IPS-18a (cell line): ENCODE results near the gene CCDC51.
"Not testable (repeated sequence)": the region's sequence is repeated elsewhere in the genome, so short reads cannot be mapped to it uniquely, and the experiment has no call there.

ENCODE experiments used
- H3K27ac ChIP-seq: one replicate; pipeline ENCODE4 v1.5.1; 2013; ENCODE audit warnings: low read length
- H3K27me3 ChIP-seq: one replicate; pipeline ENCODE4 v1.6.1; 2013; ENCODE audit warnings: mild to moderate bottlenecking, low read length; ENCODE audit not compliant: control insufficient read depth, insufficient read depth
- H3K36me3 ChIP-seq: one replicate; pipeline ENCODE4 v1.6.1; 2013; ENCODE audit warnings: low read depth, low read length; ENCODE audit not compliant: control insufficient read depth
- H3K4me1 ChIP-seq: one replicate; pipeline ENCODE4 v1.6.1; 2013; ENCODE audit warnings: low read depth, low read length; ENCODE audit not compliant: control insufficient read depth
- H3K4me3 ChIP-seq: one replicate; pipeline ENCODE4 v1.5.1; 2013; ENCODE audit warnings: low read length
- H3K9ac ChIP-seq: one replicate; pipeline ENCODE4 v1.6.1; 2013; ENCODE audit warnings: mild to moderate bottlenecking, low read length, moderate library complexity
- H3K9me3 ChIP-seq: one replicate; pipeline ENCODE4 v1.6.1; 2013; ENCODE audit warnings: low read depth, low read length; ENCODE audit not compliant: control insufficient read depth

Gene CCDC51

GRCh38 chr3:48439820-48440589 is at the start of gene CCDC51, which contains the start of gene TMA7:
TSS of gene CCDC51 (minus strand) at chr3:48440119. CDS start at chr3:48435128, 4,991 bp downstream.
TSS of gene TMA7 (plus strand) at chr3:48440257. CDS start at chr3:48440297, 40 bp downstream.
- peak within 1 kb of the TSS; percentile 61 for H3K27ac ChIP-seq
- H3K9ac ChIP-seq: peak within 1 kb of the TSS; percentile 88
- H3K36me3 ChIP-seq: peaks cover 27% of the 10 kb centered on the region
- H3K9me3 ChIP-seq: no peaks in the 10 kb centered on the region
- H3K4me1 ChIP-seq: peaks cover 5% of the 10 kb centered on the region
- H3K4me3 ChIP-seq: peak within 1 kb of the TSS; percentile 98
- H3K27me3 ChIP-seq: no peaks in the 10 kb centered on the region

- no peaks in the 10 kb centered on the region for H3K9me3 ChIP-seq
Observed at GRCh38 chr3:48486952-48487351, 47.0 kb upstream of the CCDC51 start.

GRCh38 chr3:48482822-48483221 is 42.9 kb upstream of the CCDC51 start:
- H3K9me3 ChIP-seq, H3K36me3 ChIP-seq, H3K27me3 ChIP-seq, H3K9ac ChIP-seq, H3K27ac ChIP-seq, H3K4me1 ChIP-seq, H3K4me3 ChIP-seq: not testable (repeated sequence)

More at GRCh38 chr3:48486952-48487351, 47.0 kb upstream of the CCDC51 start:
- no peak overlapping the region for H3K9ac ChIP-seq
- H3K27ac ChIP-seq: no peak overlapping the region
- no peaks in the 10 kb centered on the region for H3K4me1 ChIP-seq
- no peaks in the 10 kb centered on the region for H3K36me3 ChIP-seq
- H3K4me3 ChIP-seq: no peak overlapping the region
- H3K27me3 ChIP-seq: no peaks in the 10 kb centered on the region

- not testable (repeated sequence) for H3K36me3 ChIP-seq, H3K4me1 ChIP-seq, H3K9ac ChIP-seq, H3K27me3 ChIP-seq, H3K4me3 ChIP-seq, H3K9me3 ChIP-seq, H3K27ac ChIP-seq
Observed at GRCh38 chr3:48480891-48481290, 41.0 kb upstream of the CCDC51 start.

GRCh38 chr3:48478626-48479555 is 39.0 kb upstream of the CCDC51 start:
- no peak overlapping the region for H3K27ac ChIP-seq
- no peaks in the 10 kb centered on the region for H3K27me3 ChIP-seq
- no peaks in the 10 kb centered on the region for H3K9me3 ChIP-seq
- H3K4me3 ChIP-seq: no peak overlapping the region
- peaks cover 11% of the 10 kb centered on the region for H3K4me1 ChIP-seq
- H3K9ac ChIP-seq: no peak overlapping the region
- no peaks in the 10 kb centered on the region for H3K36me3 ChIP-seq

GRCh38 chr3:48477959-48478520 is 38.1 kb upstream of the CCDC51 start:
- Histone ChIP-seq H3K4me3 (no peak overlapping the region), H3K27ac (no peak overlapping the region), H3K36me3 (no peaks in the 10 kb centered on the region), H3K9me3 (no peaks in the 10 kb centered on the region), H3K27me3 (no peaks in the 10 kb centered on the region), H3K9ac (no peak overlapping the region), H3K4me1 (peaks cover 15% of the 10 kb centered on the region)

- peaks cover 15% of the 10 kb centered on the region for H3K4me1 ChIP-seq
- no peak overlapping the region for H3K4me3 ChIP-seq
- no peak overlapping the region for H3K27ac ChIP-seq
- H3K36me3 ChIP-seq: no peaks in the 10 kb centered on the region
- no peak overlapping the region for H3K9ac ChIP-seq
- H3K27me3 ChIP-seq: no peaks in the 10 kb centered on the region
- no peaks in the 10 kb centered on the region for H3K9me3 ChIP-seq
Observed at GRCh38 chr3:48476426-48477053, 36.6 kb upstream of the CCDC51 start.

GRCh38 chr3:48475188-48475587 is 35.3 kb upstream of the CCDC51 start:
- peaks cover 15% of the 10 kb centered on the region for H3K4me1 ChIP-seq
- peak overlapping the region; percentile 40 for H3K27ac ChIP-seq
- H3K36me3 ChIP-seq: no peaks in the 10 kb centered on the region
- no peaks in the 10 kb centered on the region for H3K9me3 ChIP-seq
- peak overlapping the region; percentile 13 for H3K9ac ChIP-seq
- H3K27me3 ChIP-seq: no peaks in the 10 kb centered on the region
- H3K4me3 ChIP-seq: peak overlapping the region; percentile 15

- H3K9me3 ChIP-seq: no peaks in the 10 kb centered on the region
- H3K4me3 ChIP-seq: peak overlapping the region; percentile 15
- H3K27ac ChIP-seq: peak overlapping the region; percentile 40
- H3K36me3 ChIP-seq: peaks cover 4% of the 10 kb centered on the region
- no peaks in the 10 kb centered on the region for H3K27me3 ChIP-seq
- peaks cover 15% of the 10 kb centered on the region for H3K4me1 ChIP-seq
- H3K9ac ChIP-seq: peak overlapping the region; percentile 13
Observed at GRCh38 chr3:48474619-48475018, 34.7 kb upstream of the CCDC51 start.

GRCh38 chr3:48474031-48474430 is 34.1 kb upstream of the CCDC51 start:
- H3K36me3 ChIP-seq: peaks cover 10% of the 10 kb centered on the region
- H3K9me3 ChIP-seq, H3K27me3 ChIP-seq, H3K9ac ChIP-seq, H3K4me3 ChIP-seq, H3K27ac ChIP-seq: not testable (repeated sequence)
- peaks cover 15% of the 10 kb centered on the region for H3K4me1 ChIP-seq

GRCh38 chr3:48473617-48473952 is 33.7 kb upstream of the CCDC51 start:
- Histone ChIP-seq H3K9me3 (no peaks in the 10 kb centered on the region), H3K4me3 (no peak overlapping the region), H3K9ac (peak overlapping the region; percentile 86), H3K27ac (peak overlapping the region; percentile 1), H3K36me3 (peaks cover 14% of the 10 kb centered on the region), H3K27me3 (no peaks in the 10 kb centered on the region), H3K4me1 (peaks cover 15% of the 10 kb centered on the region)
